MCF 10A (cell line): Measurements from ENCODE around the gene SLC45A3. TPM values are rescaled to one million over a fixed set of nuclear protein-coding genes. Genes with fewer than 3 reads are reported as not detected.
A peak's percentile ranks its signal among the peaks of the same experiment; 100 is the strongest.

ENCODE experiments used
- BruUV-seq: library from RNA; stranded (reverse); fragments of 400-500 nt; replicated peaks from 2 replicates; lab custom pipeline; 2021; lab: Mats Ljungman, UMichigan
- CTCF ChIA-PET: fragments of 300-600 bp; sonication (Branson Sonifier 250); formaldehyde crosslinking; extraction: SDS; loops from one replicate; lab custom pipeline; 2021; ENCODE audit warnings: antibody characterized with exemption, inconsistent platforms; lab: Yijun Ruan, JAX
- POLR2A ChIA-PET: fragments of 300-600, 350-650 bp; sonication (Branson Sonifier 250); formaldehyde crosslinking; extraction: SDS; loops from one replicate; lab custom pipeline; 2020; ENCODE audit warnings: antibody characterized with exemption, inconsistent platforms; lab: Yijun Ruan, JAX
- DNase-seq: peaks from one replicate; pipeline ENCODE4 v3.0.0-alpha.2; 2018; ENCODE audit not compliant: unreplicated experiment
- H3K27ac Mint-ChIP-seq: one replicate; pipeline ENCODE4 v1.8.0; 2022; ENCODE audit warnings: mild to moderate bottlenecking, low read depth, mixed read lengths; ENCODE audit not compliant: unreplicated experiment
- H3K27me3 Mint-ChIP-seq: one replicate; pipeline ENCODE4 v1.8.0; 2022; ENCODE audit warnings: mixed read lengths; ENCODE audit not compliant: insufficient read depth, unreplicated experiment
- H3K36me3 Mint-ChIP-seq: one replicate; pipeline ENCODE4 v1.8.0; 2022; ENCODE audit warnings: mild to moderate bottlenecking, moderate library complexity, mixed read lengths; ENCODE audit not compliant: insufficient read depth, unreplicated experiment
- H3K4me1 Mint-ChIP-seq: one replicate; pipeline ENCODE4 v1.8.0; 2022; ENCODE audit warnings: mixed read lengths; ENCODE audit not compliant: insufficient read depth, unreplicated experiment
- H3K4me3 Mint-ChIP-seq: one replicate; pipeline ENCODE4 v1.8.0; 2022; ENCODE audit warnings: mild to moderate bottlenecking, moderate library complexity, mixed read lengths; ENCODE audit not compliant: unreplicated experiment
- H3K9me3 Mint-ChIP-seq: one replicate; pipeline ENCODE4 v1.8.0; 2022; ENCODE audit warnings: mixed read lengths; ENCODE audit not compliant: unreplicated experiment
- intact Hi-C: fragments of 100-400 bp; cut with micrococcal nuclease; formaldehyde crosslinking; loops from 2 replicates; pipeline ENCODE4 v1.14.1; 2022
- total RNA-seq: library from RNA; stranded (reverse); gene quantifications from 2 replicates; pipeline ENCODE4 v1.2.3, GENCODE V29; 2022
- TF ChIP-seq, protein P1 (sequence below): fragments of 200-600 bp; IDR thresholded peaks from one replicate; pipeline ENCODE4 v1.8.0; 2022; ENCODE audit warnings: antibody characterized with exemption, mild to moderate bottlenecking; ENCODE audit not compliant: unreplicated experiment

SLC45A3 gene
- total RNA-seq, 1 experiment from 2014 or later: 3.1 TPM

DNA sequence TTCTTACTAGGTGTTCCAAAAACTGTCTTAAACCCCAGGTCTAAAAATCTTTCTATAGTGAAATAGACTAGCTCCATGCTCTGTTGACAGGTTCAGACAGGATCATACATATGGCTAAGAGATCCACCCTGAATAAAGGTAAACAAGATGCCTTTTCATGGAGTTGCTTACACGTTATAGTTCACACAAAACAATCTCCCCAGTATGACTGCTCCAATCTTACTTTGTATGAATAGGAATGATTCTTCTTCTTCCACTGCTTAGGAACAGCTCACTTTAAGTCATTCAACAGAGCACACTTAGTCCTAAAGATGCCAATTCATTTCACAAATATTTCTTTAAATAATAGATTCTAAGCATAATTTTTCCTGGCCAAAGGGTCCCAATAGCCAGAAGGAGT is 64.5 kb downstream of the SLC45A3 start:
- peaks cover 92% of the 10 kb centered on the region for H3K36me3 Mint-ChIP-seq
- peaks cover 15% of the 10 kb centered on the region for H3K4me1 Mint-ChIP-seq
- no peak overlapping the region for H3K4me3 Mint-ChIP-seq
- no peak overlapping the region for H3K27ac Mint-ChIP-seq
- POLR2A ChIA-PET: interaction anchor here (0.6 to 7.1 kb wide), 6 partner anchors 8 to 134 kb away, joined by 3 to 105 read pairs (median 6); partner anchors contain the start of gene ELK4
- no peaks in the 10 kb centered on the region for H3K9me3 Mint-ChIP-seq
- DNase-seq: no peak
- CTCF ChIA-PET: interaction anchor here (0.8 to 1.4 kb wide), 4 partner anchors 12 to 24 kb away, joined by 3 to 6 read pairs (median 4); no protein-coding TSS in a partner anchor
- intact Hi-C loops: no loop called here
- no peaks in the 10 kb centered on the region for H3K27me3 Mint-ChIP-seq
- BruUV-seq: TSS peak; percentile 7
- TF ChIP-seq, protein P1, sequence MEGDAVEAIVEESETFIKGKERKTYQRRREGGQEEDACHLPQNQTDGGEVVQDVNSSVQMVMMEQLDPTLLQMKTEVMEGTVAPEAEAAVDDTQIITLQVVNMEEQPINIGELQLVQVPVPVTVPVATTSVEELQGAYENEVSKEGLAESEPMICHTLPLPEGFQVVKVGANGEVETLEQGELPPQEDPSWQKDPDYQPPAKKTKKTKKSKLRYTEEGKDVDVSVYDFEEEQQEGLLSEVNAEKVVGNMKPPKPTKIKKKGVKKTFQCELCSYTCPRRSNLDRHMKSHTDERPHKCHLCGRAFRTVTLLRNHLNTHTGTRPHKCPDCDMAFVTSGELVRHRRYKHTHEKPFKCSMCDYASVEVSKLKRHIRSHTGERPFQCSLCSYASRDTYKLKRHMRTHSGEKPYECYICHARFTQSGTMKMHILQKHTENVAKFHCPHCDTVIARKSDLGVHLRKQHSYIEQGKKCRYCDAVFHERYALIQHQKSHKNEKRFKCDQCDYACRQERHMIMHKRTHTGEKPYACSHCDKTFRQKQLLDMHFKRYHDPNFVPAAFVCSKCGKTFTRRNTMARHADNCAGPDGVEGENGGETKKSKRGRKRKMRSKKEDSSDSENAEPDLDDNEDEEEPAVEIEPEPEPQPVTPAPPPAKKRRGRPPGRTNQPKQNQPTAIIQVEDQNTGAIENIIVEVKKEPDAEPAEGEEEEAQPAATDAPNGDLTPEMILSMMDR: no peak

DNA sequence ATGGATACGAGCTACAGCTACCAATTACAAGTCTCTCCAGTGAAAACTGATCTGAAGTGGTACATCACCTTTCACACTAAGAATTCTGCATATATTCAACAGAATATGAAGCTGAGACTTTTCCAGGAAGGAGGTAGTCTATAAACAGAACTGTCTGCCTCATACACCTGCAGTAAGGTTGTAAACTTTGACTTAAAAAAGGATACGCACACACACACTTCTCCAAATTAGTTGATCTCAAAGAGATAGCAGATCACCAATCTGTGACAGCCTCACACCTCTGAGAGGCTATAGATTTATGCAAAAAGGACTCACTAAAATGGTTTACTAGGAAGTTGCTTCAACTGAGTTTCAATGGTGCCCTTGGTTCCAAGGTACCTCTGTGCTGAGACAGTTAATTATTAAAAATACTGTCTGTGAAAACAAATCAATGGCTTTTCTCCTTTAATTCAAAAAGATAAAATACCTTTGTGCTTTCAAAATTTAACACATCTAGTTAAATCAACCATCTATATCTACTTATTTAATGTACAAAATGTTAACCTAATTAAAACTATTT is 66.4 kb downstream of the SLC45A3 start:
- CTCF ChIA-PET: interaction anchor here (0.7 to 4.4 kb wide), 8 partner anchors 8 to 44 kb away, joined by 3 to 33 read pairs (median 3); no protein-coding TSS in a partner anchor

DNA sequence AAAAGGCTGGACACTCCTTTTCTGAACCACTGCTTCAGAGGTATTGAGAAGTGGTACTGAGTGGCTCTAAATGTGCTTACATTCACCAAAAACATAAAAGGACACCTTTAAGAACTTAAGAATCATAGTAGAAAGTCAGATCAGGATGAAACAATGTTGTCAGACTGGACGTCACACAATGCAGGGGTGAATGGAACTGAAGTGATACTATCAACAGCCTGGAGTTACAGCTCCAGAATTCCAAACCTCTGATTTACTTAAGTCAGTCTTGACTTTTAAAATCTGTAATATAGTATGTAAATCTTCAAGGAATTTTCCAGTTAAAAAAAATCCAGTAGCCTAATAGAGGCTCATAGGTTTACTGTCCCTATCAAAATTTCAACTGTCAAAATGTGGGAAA is 67.8 kb downstream of the SLC45A3 start:
- ChIA-PET CTCF (interaction anchor here (0.6 to 4.4 kb wide), 7 partner anchors 9 to 47 kb away, joined by 3 to 33 read pairs (median 6); no protein-coding TSS in a partner anchor), POLR2A (interaction anchor here (0.6 to 7.1 kb wide), 4 partner anchors 10 to 27 kb away, joined by 4 to 105 read pairs (median 9); partner anchors contain the start of gene ELK4)
- intact Hi-C loops: no loop called here
- no TSS peak for BruUV-seq
- no peak for DNase-seq
- Mint-ChIP-seq H3K4me1 (peaks cover 23% of the 10 kb centered on the region), H3K36me3 (peaks cover 73% of the 10 kb centered on the region), H3K4me3 (no peak overlapping the region), H3K27ac (no peak overlapping the region), H3K27me3 (no peaks in the 10 kb centered on the region), H3K9me3 (no peaks in the 10 kb centered on the region)
- TF ChIP-seq, protein P1: no peak

More for the DNA sequence above, 66.4 kb downstream of the SLC45A3 start:
- no peak for DNase-seq
- H3K4me3 Mint-ChIP-seq: no peak overlapping the region
- intact Hi-C loops: no loop called here
- BruUV-seq: no TSS peak
- POLR2A ChIA-PET: interaction anchor here (0.9 to 7.1 kb wide), 3 partner anchors 8 to 18 kb away, joined by 3 to 105 read pairs (median 8); partner anchors contain the start of gene ELK4
- H3K9me3 Mint-ChIP-seq: no peaks in the 10 kb centered on the region
- H3K27ac Mint-ChIP-seq: no peak overlapping the region
- H3K36me3 Mint-ChIP-seq: peaks cover 84% of the 10 kb centered on the region
- TF ChIP-seq, protein P1: no peak
- peaks cover 23% of the 10 kb centered on the region for H3K4me1 Mint-ChIP-seq
- no peaks in the 10 kb centered on the region for H3K27me3 Mint-ChIP-seq

DNA sequence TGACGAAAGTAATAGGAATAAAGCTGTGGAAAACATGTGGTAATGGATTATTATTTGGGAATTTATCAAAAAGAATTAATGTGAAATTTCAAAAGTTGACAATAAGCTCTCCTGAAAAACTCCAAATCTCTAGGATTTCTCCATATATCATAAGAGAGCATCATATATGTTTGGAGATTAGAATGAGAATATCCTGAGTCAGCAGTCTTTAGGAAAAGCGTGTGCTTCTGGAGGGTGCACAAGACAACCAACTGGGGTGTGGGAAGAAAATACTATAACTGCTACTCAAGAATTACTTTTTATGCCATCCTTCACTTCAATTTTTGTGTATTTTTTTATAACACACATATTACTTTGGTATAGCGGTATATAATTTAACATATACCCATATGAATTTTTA is 68.2 kb downstream of the SLC45A3 start:
- H3K4me3 Mint-ChIP-seq: no peak overlapping the region
- ChIA-PET POLR2A (interaction anchor here (0.6 to 7.1 kb wide), 6 partner anchors 10 to 58 kb away, joined by 3 to 105 read pairs (median 9); partner anchors contain the start of gene ELK4), CTCF (interaction anchor here (0.6 to 4.4 kb wide), 5 partner anchors 20 to 137 kb away, joined by 3 to 33 read pairs (median 3); no protein-coding TSS in a partner anchor)
- no peak overlapping the region for H3K27ac Mint-ChIP-seq
- intact Hi-C loops: no loop called here
- peaks cover 23% of the 10 kb centered on the region for H3K4me1 Mint-ChIP-seq
- H3K36me3 Mint-ChIP-seq: peaks cover 68% of the 10 kb centered on the region
- H3K27me3 Mint-ChIP-seq: no peaks in the 10 kb centered on the region
- no peaks in the 10 kb centered on the region for H3K9me3 Mint-ChIP-seq
- BruUV-seq: no TSS peak
- TF ChIP-seq, protein P1: no peak
- DNase-seq: no peak
